ENCODE measurements around the gene MBD3L4.
"Not testable (repeated sequence)": the region's sequence is repeated elsewhere in the genome, so short reads cannot be mapped to it uniquely, and the experiment has no call there.

DNA sequence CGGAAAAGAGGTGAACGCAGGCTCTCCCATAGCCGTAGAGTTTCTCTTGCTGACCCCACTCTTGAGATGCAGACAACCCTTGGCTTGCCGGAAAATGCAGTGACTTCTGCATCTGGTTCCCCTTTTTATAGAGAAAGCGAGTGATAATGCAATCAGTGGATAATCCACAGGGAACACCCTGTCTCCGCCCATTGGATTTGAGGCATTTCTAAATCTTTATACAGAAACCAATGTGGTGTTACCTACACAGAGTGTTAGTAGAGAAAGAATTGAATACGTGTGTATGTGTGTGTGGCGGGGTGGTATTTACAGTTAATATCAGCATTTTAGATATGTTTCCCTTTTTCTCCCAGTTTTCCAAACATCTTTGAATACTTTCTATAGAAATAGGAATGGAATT lies 18.6 kb upstream of the MBD3L4 start, which contains the start of gene MBD3L3:
- not testable (repeated sequence) for TF ChIP-seq EZH2phosphoT487 (IDR thresholded peaks at IDR 0.05; ENCODE audit: low read length); EZH2 (optimal IDR thresholded peaks at IDR 0.05; ENCODE audit: low read depth, low read length)
- TF ChIP-seq, protein P1, sequence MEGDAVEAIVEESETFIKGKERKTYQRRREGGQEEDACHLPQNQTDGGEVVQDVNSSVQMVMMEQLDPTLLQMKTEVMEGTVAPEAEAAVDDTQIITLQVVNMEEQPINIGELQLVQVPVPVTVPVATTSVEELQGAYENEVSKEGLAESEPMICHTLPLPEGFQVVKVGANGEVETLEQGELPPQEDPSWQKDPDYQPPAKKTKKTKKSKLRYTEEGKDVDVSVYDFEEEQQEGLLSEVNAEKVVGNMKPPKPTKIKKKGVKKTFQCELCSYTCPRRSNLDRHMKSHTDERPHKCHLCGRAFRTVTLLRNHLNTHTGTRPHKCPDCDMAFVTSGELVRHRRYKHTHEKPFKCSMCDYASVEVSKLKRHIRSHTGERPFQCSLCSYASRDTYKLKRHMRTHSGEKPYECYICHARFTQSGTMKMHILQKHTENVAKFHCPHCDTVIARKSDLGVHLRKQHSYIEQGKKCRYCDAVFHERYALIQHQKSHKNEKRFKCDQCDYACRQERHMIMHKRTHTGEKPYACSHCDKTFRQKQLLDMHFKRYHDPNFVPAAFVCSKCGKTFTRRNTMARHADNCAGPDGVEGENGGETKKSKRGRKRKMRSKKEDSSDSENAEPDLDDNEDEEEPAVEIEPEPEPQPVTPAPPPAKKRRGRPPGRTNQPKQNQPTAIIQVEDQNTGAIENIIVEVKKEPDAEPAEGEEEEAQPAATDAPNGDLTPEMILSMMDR (IDR thresholded peaks at IDR 0.05; ENCODE audit: low read length): not testable (repeated sequence)

All from MM.1S (cell line).